Natural killer cell (primary cell): ENCODE measurements around the gene CACNA1D. TPM values are rescaled to one million over a fixed set of nuclear protein-coding genes. Genes with fewer than 3 reads are reported as not detected.

Source experiments
- ATAC-seq, 3 donors: fragments of 150-1000 bp in 2 of 3; fragments of 200-7000 bp in 1 of 3; cut with Tn5 transposase; 1 replicate in 1 of 3; 2 replicates in 2 of 3; pipeline ENCODE4 v1.10.0; 2021; ENCODE audit warnings: mild to moderate bottlenecking in 2 of 3, moderate library complexity in 2 of 3
- DNase-seq, 2 donors: peaks; one replicate each; pipeline versions ENCODE4 v3.0.0 to v3.0.0-alpha.2; 2013 to 2021; ENCODE audit warnings: mixed read lengths in 1 of 2
- H3K27ac ChIP-seq: one replicate; pipeline ENCODE4 v1.5.1; 2013; ENCODE audit warnings: mild to moderate bottlenecking, low read length
- H3K27me3 ChIP-seq: one replicate; pipeline ENCODE4 v1.6.1; 2013; ENCODE audit warnings: low read length; ENCODE audit not compliant: control insufficient read depth, insufficient read depth
- H3K36me3 ChIP-seq: one replicate; pipeline ENCODE4 v1.6.1; 2013; ENCODE audit warnings: low read length; ENCODE audit not compliant: control insufficient read depth, insufficient read depth
- H3K4me1 ChIP-seq: one replicate; pipeline ENCODE4 v1.6.1; 2013; ENCODE audit warnings: low read length; ENCODE audit not compliant: control insufficient read depth, insufficient read depth
- H3K4me3 ChIP-seq: one replicate; pipeline ENCODE4 v1.5.1; 2013; ENCODE audit warnings: low read length
- H3K9me3 ChIP-seq: one replicate; pipeline ENCODE4 v1.6.1; 2013; ENCODE audit warnings: low read length; ENCODE audit not compliant: control insufficient read depth, insufficient read depth
- H3K27ac Mint-ChIP-seq, 2 donors: one replicate each; pipeline ENCODE4 v1.8.0; 2022; ENCODE audit warnings: mild to moderate bottlenecking in 2 of 2, mixed read lengths in 2 of 2, moderate library complexity in 1 of 2
- H3K27me3 Mint-ChIP-seq, 2 donors: one replicate each; pipeline ENCODE4 v1.8.0; 2022; ENCODE audit warnings: low read depth in 2 of 2, mixed read lengths in 2 of 2
- H3K36me3 Mint-ChIP-seq: one replicate; pipeline ENCODE4 v1.8.0; 2022; ENCODE audit warnings: mixed read lengths
- H3K4me1 Mint-ChIP-seq, 2 donors: one replicate each; pipeline ENCODE4 v1.8.0; 2022; ENCODE audit warnings: mixed read lengths in 2 of 2
- H3K4me3 Mint-ChIP-seq: one replicate; pipeline ENCODE4 v1.8.0; 2022; ENCODE audit warnings: mild to moderate bottlenecking, moderate library complexity, mixed read lengths
- H3K9me3 Mint-ChIP-seq, 2 donors: one replicate each; pipeline ENCODE4 v1.8.0; 2022; ENCODE audit warnings: mixed read lengths in 2 of 2
- CTCF ChIP-seq: fragments of 200-600 bp; IDR thresholded peaks from one replicate; pipeline ENCODE4 v1.8.0; 2022; ENCODE audit warnings: antibody characterized with exemption
- WGBS: methylation state at CpG from one replicate; pipeline ENCODE4 v1.1.7; 2013; ENCODE audit warnings: missing lambda C conversion rate; ENCODE audit not compliant: insufficient coverage; 5-methylcytosine and 5-hydroxymethylcytosine counted together
- intact Hi-C: fragments of 100-400 bp; cut with micrococcal nuclease; formaldehyde crosslinking; loops from one replicate; pipeline ENCODE4 v1.14.2; 2022
- total RNA-seq, 4 donors: library from RNA; stranded (reverse); fragments of 120-200 nt in 1 of 4; gene quantifications; one replicate each; pipeline versions ENCODE4 v1.2.3 to v1.2.4, GENCODE V29; 2013 to 2022

CACNA1D gene
- total RNA-seq, 3 donors from 2014 or later (not counting 1 experiment from before 2014, with no cell fraction given): 0.54 to 10.1 TPM; not detected in 1

GRCh38 chr3:53545310-53545995, 51.0 kb downstream of the CACNA1D start:
- Mint-ChIP-seq H3K27ac (no peak overlapping the region), H3K4me3 (no peak overlapping the region), H3K4me1 (no peaks in the 10 kb centered on the region), H3K27me3 (peaks cover 12 to 17% of the 10 kb centered on the region in 2 donors), H3K36me3 (no peaks in the 10 kb centered on the region), H3K9me3 (no peaks in the 10 kb centered on the region)
- Histone ChIP-seq H3K27ac (no peak overlapping the region), H3K9me3 (no peaks in the 10 kb centered on the region), H3K36me3 (no peaks in the 10 kb centered on the region), H3K27me3 (no peaks in the 10 kb centered on the region), H3K4me1 (no peaks in the 10 kb centered on the region), H3K4me3 (no peak overlapping the region)
- intact Hi-C loops: no loop called here
- no peak for ATAC-seq
- no peak for DNase-seq
- no peak for TF ChIP-seq CTCF
- 84% methylated on average over 10 of the region's 10 CpGs for WGBS

GRCh38 chr3:53545996-53546359, 51.6 kb downstream of the CACNA1D start:
- Histone ChIP-seq H3K4me3 (no peak overlapping the region), H3K36me3 (no peaks in the 10 kb centered on the region), H3K9me3 (no peaks in the 10 kb centered on the region), H3K27me3 (no peaks in the 10 kb centered on the region), H3K4me1 (no peaks in the 10 kb centered on the region), H3K27ac (no peak overlapping the region)
- ATAC-seq (no peak), DNase-seq (no peak)
- WGBS: 85% methylated on average over 7 of the region's 7 CpGs
- TF ChIP-seq CTCF: no peak
- no peaks in the 10 kb centered on the region for H3K4me1 Mint-ChIP-seq
- peaks cover 12 to 15% of the 10 kb centered on the region in 2 donors for H3K27me3 Mint-ChIP-seq
- H3K36me3 Mint-ChIP-seq: no peaks in the 10 kb centered on the region
- intact Hi-C loops: no loop called here
- H3K27ac Mint-ChIP-seq: no peak overlapping the region
- no peak overlapping the region for H3K4me3 Mint-ChIP-seq
- H3K9me3 Mint-ChIP-seq: no peaks in the 10 kb centered on the region

- DNase-seq (no peak), ATAC-seq (no peak)
- Histone ChIP-seq H3K9me3 (no peaks in the 10 kb centered on the region), H3K4me1 (no peaks in the 10 kb centered on the region), H3K27ac (no peak overlapping the region), H3K4me3 (no peak overlapping the region), H3K27me3 (no peaks in the 10 kb centered on the region), H3K36me3 (no peaks in the 10 kb centered on the region)
- Mint-ChIP-seq H3K4me1 (no peaks in the 10 kb centered on the region), H3K4me3 (no peak overlapping the region), H3K27ac (no peak overlapping the region), H3K9me3 (no peaks in the 10 kb centered on the region), H3K36me3 (no peaks in the 10 kb centered on the region), H3K27me3 (peaks cover 0 to 8% of the 10 kb centered on the region in 2 donors)
- WGBS: 83% methylated on average over 8 of the region's 8 CpGs
- no peak for TF ChIP-seq CTCF
- intact Hi-C loops: no loop called here
Measured at GRCh38 chr3:53547327-53547726, 52.9 kb downstream of the CACNA1D start.
